GM13976 (cell line): ENCODE results near the gene ANKRD11.

Experiments
- DNase-seq: peaks from one replicate; pipeline ENCODE4 v3.0.0; 2012; ENCODE audit warnings: low spot score
- CTCF ChIP-seq: IDR thresholded peaks from 2 replicates; pipeline ENCODE4 v1.5.1; 2012; ENCODE audit warnings: borderline replicate concordance, mild to moderate bottlenecking; ENCODE audit not compliant: insufficient read depth; ENCODE audit errors: extremely low read depth, missing control alignments, control extremely low read depth
- in situ Hi-C: fragments of 300-500 bp; cut with MboI; formaldehyde crosslinking; loops from one replicate; pipeline ENCODE4 v1.12.0; 2022; ENCODE audit warnings: low sequenced_read_pairs, mixed read lengths, inconsistent platforms; ENCODE audit not compliant: unreplicated experiment

Gene ANKRD11

DNA sequence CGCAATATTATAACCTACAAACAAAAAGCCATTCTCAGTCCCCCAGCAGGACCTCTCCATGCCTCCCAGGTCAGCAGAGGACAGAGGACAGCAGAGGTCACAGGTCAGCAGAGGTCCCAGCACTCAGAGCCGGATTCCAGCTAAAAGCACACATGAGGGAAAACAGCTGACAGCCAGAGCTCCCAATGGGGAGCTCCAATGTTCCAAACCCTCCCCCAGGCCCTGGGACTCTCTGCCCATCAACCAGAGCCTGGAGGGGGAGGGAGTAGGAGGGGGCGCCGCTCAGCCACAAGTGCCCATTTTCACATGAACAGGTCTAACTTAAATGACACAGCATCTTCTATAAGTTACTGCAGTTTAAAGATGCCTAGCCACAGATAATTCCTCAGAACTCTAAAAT is 77.5 kb downstream of the ANKRD11 start:
- no peak for DNase-seq
- in situ Hi-C loops: no loop called here
- TF ChIP-seq CTCF: no peak

GRCh38 chr16:89411335-89411850 is 79.0 kb downstream of the ANKRD11 start:
- DNase-seq: no peak
- TF ChIP-seq CTCF: no peak
- in situ Hi-C loops: no loop called here

GRCh38 chr16:89410794-89411309 is 79.5 kb downstream of the ANKRD11 start:
- no peak for TF ChIP-seq CTCF
- in situ Hi-C loops: no loop called here
- DNase-seq: no peak

DNA sequence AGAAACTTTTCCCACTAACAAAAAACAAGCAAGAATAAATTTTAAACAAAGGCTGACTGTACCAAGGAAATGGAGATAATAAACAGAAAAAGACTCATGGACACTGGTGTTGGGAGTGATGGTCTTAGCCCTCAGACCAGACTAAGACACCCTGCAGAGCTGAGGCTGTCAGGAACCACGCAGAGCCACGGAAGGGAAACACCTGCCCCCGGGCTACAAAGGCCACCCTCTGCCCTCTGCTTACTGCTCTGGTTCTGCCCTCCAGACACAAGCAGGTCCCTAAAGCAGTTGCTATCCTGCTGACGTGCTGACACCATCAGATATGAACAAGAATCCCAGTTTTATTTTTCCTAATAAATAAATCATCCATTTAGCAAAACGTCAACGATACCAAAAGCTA is 80.0 kb downstream of the ANKRD11 start:
- in situ Hi-C loops: no loop called here
- TF ChIP-seq CTCF: no peak
- DNase-seq: no peak

DNA sequence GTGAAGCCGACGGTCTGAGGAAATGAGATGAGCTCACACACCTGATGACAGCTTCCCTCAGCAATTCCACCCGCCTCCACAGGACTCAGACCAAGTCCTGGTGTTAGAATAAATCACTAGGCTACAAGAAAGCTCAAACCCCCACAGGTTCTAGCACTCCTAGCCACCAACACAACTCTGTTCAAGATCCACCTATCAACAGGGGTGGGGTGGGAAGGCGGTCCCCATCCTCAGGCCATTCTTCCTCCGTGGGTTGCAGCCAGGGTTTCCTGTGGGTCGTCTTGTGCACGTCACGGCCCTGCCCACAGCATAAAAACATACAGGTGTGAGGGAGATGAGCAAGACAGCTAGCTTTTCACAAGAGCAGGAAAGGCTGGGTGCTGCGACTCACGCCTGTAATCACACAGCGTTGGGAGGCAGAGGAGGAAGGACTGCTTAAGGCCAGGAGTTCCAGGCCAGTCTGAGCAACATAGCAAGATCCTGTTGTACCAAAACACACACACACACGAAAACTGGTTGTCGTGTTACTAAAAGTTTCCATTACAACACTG is 81.1 kb downstream of the ANKRD11 start:
- no peak for DNase-seq
- in situ Hi-C loops: no loop called here
- TF ChIP-seq CTCF: no peak

- TF ChIP-seq CTCF: no peak
- in situ Hi-C loops: no loop called here
- no peak for DNase-seq
Measured at GRCh38 chr16:89408315-89408714, 82.0 kb downstream of the ANKRD11 start.
